IMR-90 (cell line): ENCODE data around the gene IDI2. TPM values are rescaled to one million over a fixed set of nuclear protein-coding genes. Genes with fewer than 3 reads are reported as not detected.
A peak's percentile ranks its signal among the peaks of the same experiment; 100 is the strongest.

Experiments used
- ATAC-seq: fragments of 200-7000 bp; cut with Tn5 transposase; 2 replicates; pipeline ENCODE4 v1.9.1; 2020; ENCODE audit warnings: low read depth, mild to moderate bottlenecking, moderate library complexity
- BruUV-seq: library from RNA; stranded (reverse); fragments of 400-500 nt; replicated peaks from 2 replicates; lab custom pipeline; 2021; lab: Mats Ljungman, UMichigan
- CTCF ChIA-PET: fragments of 300-600 bp; formaldehyde crosslinking; extraction: SDS; loops from one replicate; lab custom pipeline; 2021; ENCODE audit warnings: antibody characterized with exemption; lab: Yijun Ruan, JAX
- POLR2A ChIA-PET: fragments of 300-600 bp; sonication (Branson Sonifier 250); formaldehyde crosslinking; loops from one replicate; lab custom pipeline; 2022; ENCODE audit warnings: antibody characterized with exemption; ENCODE audit not compliant: unreplicated experiment; lab: Charles Lee
- DNase-seq: peaks from one replicate; pipeline ENCODE4 v3.0.0; 2013
- H2AFZ ChIP-seq: replicated peaks from 2 replicates; pipeline ENCODE3; 2013; ENCODE audit warnings: low read length, mild to moderate bottlenecking; ENCODE audit not compliant: poor library complexity
- H2AK5ac ChIP-seq: 2 replicates; pipeline ENCODE4 v1.6.1; 2013; ENCODE audit warnings: low read depth, low read length, inconsistent platforms
- H2AK9ac ChIP-seq: replicated peaks from 2 replicates; pipeline ENCODE3; 2013; ENCODE audit warnings: mild to moderate bottlenecking, low read depth, low read length, moderate library complexity; ENCODE audit not compliant: poor library complexity
- H2BK120ac ChIP-seq: 2 replicates; pipeline ENCODE4 v1.6.1; 2013; ENCODE audit warnings: low read depth, low read length, inconsistent platforms
- H2BK15ac ChIP-seq: 3 replicates; pipeline ENCODE4 v1.6.1; 2013; ENCODE audit warnings: low read depth, low read length, inconsistent platforms
- H2BK20ac ChIP-seq: 2 replicates; pipeline ENCODE4 v1.6.1; 2013; ENCODE audit warnings: low read depth, mild to moderate bottlenecking, inconsistent platforms, low read length, moderate library complexity
- H2BK5ac ChIP-seq: 2 replicates; pipeline ENCODE4 v1.6.1; 2013; ENCODE audit warnings: mild to moderate bottlenecking, low read depth, low read length, inconsistent platforms; ENCODE audit not compliant: poor library complexity, severe bottlenecking
- H3K14ac ChIP-seq: replicated peaks from 2 replicates; pipeline ENCODE4 v1.6.1; 2013; ENCODE audit warnings: low read depth, low read length, inconsistent platforms
- H3K18ac ChIP-seq: 2 replicates; pipeline ENCODE4 v1.6.1; 2013; ENCODE audit warnings: low read depth, low read length, control low read depth
- H3K23ac ChIP-seq: 2 replicates; pipeline ENCODE4 v1.6.1; 2013; ENCODE audit warnings: low read depth, low read length, inconsistent platforms
- H3K27ac ChIP-seq: 2 replicates; pipeline ENCODE4 v1.5.1; 2013; ENCODE audit warnings: mild to moderate bottlenecking, control low read depth, low read length; ENCODE audit not compliant: insufficient read depth
- H3K27me3 ChIP-seq: 2 replicates; pipeline ENCODE4 v1.6.1; 2013; ENCODE audit warnings: low read length; ENCODE audit not compliant: control insufficient read depth, insufficient read depth
- H3K36me3 ChIP-seq: 2 replicates; pipeline ENCODE4 v1.6.1; 2013; ENCODE audit warnings: low read length, mixed read lengths; ENCODE audit not compliant: control insufficient read depth, insufficient read depth
- H3K4ac ChIP-seq: 2 replicates; pipeline ENCODE4 v1.6.1; 2013; ENCODE audit warnings: low read depth, low read length, inconsistent platforms
- H3K4me1 ChIP-seq: 2 replicates; pipeline ENCODE4 v1.6.1; 2013; ENCODE audit warnings: low read length, mixed read lengths; ENCODE audit not compliant: control insufficient read depth, insufficient read depth
- H3K4me2 ChIP-seq: 2 replicates; pipeline ENCODE4 v1.6.1; 2013; ENCODE audit warnings: low read depth, mild to moderate bottlenecking, control low read depth, low read length, moderate library complexity
- H3K4me3 ChIP-seq: 2 replicates; pipeline ENCODE4 v1.5.1; 2013; ENCODE audit warnings: low read depth, mild to moderate bottlenecking, control low read depth, low read length, moderate library complexity; ENCODE audit not compliant: insufficient read depth
- H3K56ac ChIP-seq: 2 replicates; pipeline ENCODE4 v1.6.1; 2013; ENCODE audit warnings: low read length, inconsistent platforms; ENCODE audit not compliant: insufficient read depth; ENCODE audit errors: extremely low read depth
- H3K79me1 ChIP-seq, 2 experiments: 2 replicates each; pipeline ENCODE4 v1.6.1; 2013; ENCODE audit warnings: low read length in 2 of 2, inconsistent platforms in 1 of 2, low read depth in 1 of 2
- H3K9ac ChIP-seq: 2 replicates; pipeline ENCODE4 v1.6.1; 2013; ENCODE audit warnings: low read depth, low read length, control low read depth
- H3K9me1 ChIP-seq: 2 replicates; pipeline ENCODE4 v1.6.1; 2013; ENCODE audit warnings: low read length, inconsistent platforms; ENCODE audit not compliant: insufficient read depth
- H3K9me3 ChIP-seq: 2 replicates; pipeline ENCODE4 v1.6.1; 2013; ENCODE audit warnings: low read length; ENCODE audit not compliant: control insufficient read depth, insufficient read depth
- H4K20me1 ChIP-seq: 2 replicates; pipeline ENCODE4 v1.6.1; 2013; ENCODE audit warnings: low read length, inconsistent platforms; ENCODE audit not compliant: insufficient read depth
- H4K5ac ChIP-seq: 2 replicates; pipeline ENCODE4 v1.6.1; 2013; ENCODE audit warnings: mild to moderate bottlenecking, low read depth, low read length, control low read depth
- H4K8ac ChIP-seq, 2 experiments: 2 replicates each; pipeline ENCODE4 v1.6.1; 2013; ENCODE audit warnings: low read depth in 2 of 2, low read length in 2 of 2, control low read depth in 1 of 2, inconsistent platforms in 1 of 2
- H4K91ac ChIP-seq: 2 replicates; pipeline ENCODE4 v1.6.1; 2013; ENCODE audit warnings: low read depth, low read length, inconsistent platforms; ENCODE audit not compliant: insufficient read depth
- BHLHE40 ChIP-seq: fragments of 150-350 bp; IDR thresholded peaks from 2 replicates; pipeline ENCODE4 v1.6.1; 2016; ENCODE audit warnings: mild to moderate bottlenecking, low read depth, low read length
- CTCF ChIP-seq: conservative IDR thresholded peaks from 2 replicates; pipeline ENCODE4 v1.5.1; 2012; ENCODE audit warnings: mild to moderate bottlenecking, low read depth, low read length, improper control_type of control experiment
- MAZ ChIP-seq: IDR thresholded peaks from 2 replicates; pipeline ENCODE4 v1.6.1; 2012; ENCODE audit warnings: low read depth, mild to moderate bottlenecking, low read length, improper control_type of control experiment, moderate library complexity, borderline replicate concordance
- MXI1 ChIP-seq: IDR thresholded peaks from 2 replicates; pipeline ENCODE4 v1.6.1; 2012; ENCODE audit warnings: low read depth, mild to moderate bottlenecking, low read length, moderate library complexity, borderline replicate concordance
- WGBS, 2 experiments: methylation state at CpG; one replicate each; pipeline versions ENCODE4 v1.1.5 to v1.1.7; 2013; ENCODE audit warnings: missing lambda C conversion rate in 2 of 2; ENCODE audit not compliant: insufficient read length in 1 of 2; ENCODE audit errors: extremely low coverage in 2 of 2; 5-methylcytosine and 5-hydroxymethylcytosine counted together
- dilution Hi-C: fragments of 300-500 bp; cut with HindIII; formaldehyde crosslinking; loops from one replicate; pipeline ENCODE4 v1.14.3; 2018; ENCODE audit warnings: low sequenced_read_pairs; ENCODE audit not compliant: unreplicated experiment
- in situ Hi-C: fragments of 300-500 bp; cut with MboI; formaldehyde crosslinking; loops from 3 replicates; pipeline ENCODE4 v1.14.3; 2019; ENCODE audit warnings: low sequenced_read_pairs, inconsistent platforms, mixed read lengths
- intact Hi-C: fragments of 100-400 bp; cut with micrococcal nuclease; formaldehyde crosslinking; loops from 2 replicates; pipeline ENCODE4 v1.10.0; 2022
- polyA plus RNA-seq, 3 experiments: library from polyadenylated mRNA; depleted of rRNA; stranded (reverse); fragments of >200 nt; gene quantifications; 2 replicates each; pipeline ENCODE4 v1.2.3, GENCODE V29; 2012; ENCODE audit warnings: low replicate concordance in 1 of 3
- total RNA-seq: library from RNA; depleted of rRNA; stranded (reverse); fragments of >200 nt; gene quantifications from 2 replicates; pipeline ENCODE4 v1.2.3, GENCODE V29; 2012
- TF ChIP-seq, protein P1 (sequence below): fragments of 150-350 bp; IDR thresholded peaks from 2 replicates; pipeline ENCODE4 v1.6.1; 2017; ENCODE audit warnings: mild to moderate bottlenecking, antibody characterized with exemption, low read length, low read depth
- TF ChIP-seq, protein P2 (sequence below): fragments of 150-350 bp; IDR thresholded peaks from 2 replicates; pipeline ENCODE4 v1.6.1; 2016; ENCODE audit warnings: low read depth, mild to moderate bottlenecking, low read length, moderate library complexity, borderline replicate concordance

The IDI2 gene
- total and polyA plus RNA-seq, 2 of the 4 experiments (the other 2 are of a cell fraction): not detected

DNA sequence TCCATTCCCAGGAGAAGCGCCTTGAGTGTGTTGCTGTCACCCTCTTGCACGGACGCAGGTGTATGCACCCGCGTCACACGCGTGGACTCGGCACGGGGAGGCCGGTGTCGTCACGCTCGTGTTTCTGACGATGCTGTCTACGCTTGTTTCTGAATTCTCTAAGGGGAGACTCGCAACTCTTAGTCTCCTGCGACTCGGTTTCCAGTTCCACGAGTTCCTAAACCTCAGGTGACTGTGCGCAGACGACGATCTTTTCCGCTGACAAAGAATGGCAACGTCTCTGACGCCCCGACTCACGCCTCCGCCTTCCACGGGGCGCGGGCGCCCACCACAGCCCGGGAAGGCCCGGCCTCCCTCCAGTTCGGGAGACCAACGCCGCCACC lies 22.7 kb upstream of the IDI2 start:
- Histone ChIP-seq H3K4me1 (peaks cover 5% of the 10 kb centered on the region), H3K14ac (peak overlapping the region; percentile 88; the same call in 1 of the 2 replicates), H3K56ac (0 out of 2 replicates have a peak overlapping the region, but pooled peaks have one; percentile 36), H4K5ac (no peak overlapping the region), H4K20me1 (peaks cover 34% of the 10 kb centered on the region), H3K4me3 (peak overlapping the region; percentile 50), H2BK5ac (peak overlapping the region; percentile 27), H3K9ac (peak overlapping the region; percentile 64), H3K4ac (peak overlapping the region; percentile 80), H2BK15ac (no peak overlapping the region), H3K23ac (peak overlapping the region; percentile 99), H2AK9ac (peak overlapping the region; percentile 97), H3K36me3 (peaks cover 4% of the 10 kb centered on the region), H3K4me2 (peak overlapping the region; percentile 95), H2AFZ (peak overlapping the region; percentile 99), H3K27me3 (no peaks in the 10 kb centered on the region), H4K91ac (no peak overlapping the region), H2AK5ac (peak overlapping the region; percentile 42; the same call in 1 of the 2 replicates), H3K9me1 (peaks cover 10% of the 10 kb centered on the region; the same call in 1 of the 2 replicates), H4K8ac (peak overlapping the region in 1 of 2 experiments; percentile 20; a peak in 1 of 4 replicates), H3K27ac (peak overlapping the region; percentile 22), H3K18ac (no peak overlapping the region), H2BK20ac (no peak overlapping the region), H2BK120ac (0 out of 2 replicates have a peak overlapping the region, but pooled peaks have one; percentile 6), H3K9me3 (no peaks in the 10 kb centered on the region), H3K79me1 (peaks cover 28 to 77% of the 10 kb centered on the region in 2 experiments)
- ChIA-PET CTCF (no interaction called here), POLR2A (interaction anchor here (0.5 kb wide), 1 partner anchor 115 kb away, joined by 3 read pairs; no protein-coding TSS in a partner anchor)
- TSS peak; percentile 23 for BruUV-seq
- peak; percentile 57 for DNase-seq
- peak; percentile 16 for ATAC-seq
- in situ Hi-C loops: no loop called here
- TF ChIP-seq, protein P1, sequence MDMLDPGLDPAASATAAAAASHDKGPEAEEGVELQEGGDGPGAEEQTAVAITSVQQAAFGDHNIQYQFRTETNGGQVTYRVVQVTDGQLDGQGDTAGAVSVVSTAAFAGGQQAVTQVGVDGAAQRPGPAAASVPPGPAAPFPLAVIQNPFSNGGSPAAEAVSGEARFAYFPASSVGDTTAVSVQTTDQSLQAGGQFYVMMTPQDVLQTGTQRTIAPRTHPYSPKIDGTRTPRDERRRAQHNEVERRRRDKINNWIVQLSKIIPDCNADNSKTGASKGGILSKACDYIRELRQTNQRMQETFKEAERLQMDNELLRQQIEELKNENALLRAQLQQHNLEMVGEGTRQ: 0 out of 2 replicates have a peak, but pooled peaks have one; percentile 22
- TF ChIP-seq MXI1 (peak; percentile 49; the same call in 1 of the 2 replicates), MAZ (no peak), BHLHE40 (peak; percentile 67), CTCF (no peak)
- TF ChIP-seq, protein P2, sequence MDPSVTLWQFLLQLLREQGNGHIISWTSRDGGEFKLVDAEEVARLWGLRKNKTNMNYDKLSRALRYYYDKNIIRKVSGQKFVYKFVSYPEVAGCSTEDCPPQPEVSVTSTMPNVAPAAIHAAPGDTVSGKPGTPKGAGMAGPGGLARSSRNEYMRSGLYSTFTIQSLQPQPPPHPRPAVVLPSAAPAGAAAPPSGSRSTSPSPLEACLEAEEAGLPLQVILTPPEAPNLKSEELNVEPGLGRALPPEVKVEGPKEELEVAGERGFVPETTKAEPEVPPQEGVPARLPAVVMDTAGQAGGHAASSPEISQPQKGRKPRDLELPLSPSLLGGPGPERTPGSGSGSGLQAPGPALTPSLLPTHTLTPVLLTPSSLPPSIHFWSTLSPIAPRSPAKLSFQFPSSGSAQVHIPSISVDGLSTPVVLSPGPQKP: no peak
- WGBS, 2 experiments: 1% methylated on average over 24 of the region's 37 CpGs; no CpG with 5 or more reads in 1 of the 2 experiments
- dilution Hi-C loops: no loop called here
- intact Hi-C loops: no loop called here
